HG02970 (cell line): ENCODE measurements around the gene ZNF827.

Experiments
- ATAC-seq: cut with Tn5 transposase; IDR thresholded peaks from one replicate; pipeline ENCODE4 v1.9.1; 2021; ENCODE audit warnings: mild to moderate bottlenecking, moderate library complexity, moderate number of reproducible peaks; ENCODE audit not compliant: unreplicated experiment, low FRiP score

The ZNF827 gene

DNA sequence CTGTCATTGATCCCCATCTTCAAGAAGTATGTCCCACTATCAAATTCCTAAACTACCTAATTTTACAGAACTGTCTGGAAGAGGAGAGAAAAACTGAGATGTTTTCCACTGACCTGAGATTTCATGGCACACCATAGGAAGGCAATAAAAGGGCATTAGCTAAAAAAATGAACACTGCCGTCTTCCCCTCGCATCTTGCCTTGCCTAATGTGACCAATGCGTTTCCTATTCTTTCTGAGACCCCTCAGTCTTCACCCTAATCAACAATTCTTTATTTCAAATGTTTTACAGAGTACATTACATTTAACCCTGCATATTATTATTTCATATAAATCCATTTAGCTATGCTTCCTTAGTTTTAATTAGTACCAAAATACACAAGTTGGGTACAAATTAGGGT is 43.6 kb downstream of the ZNF827 start:
- ATAC-seq = no peak

- ATAC-seq = no peak
These were observed 46.7 kb downstream of the ZNF827 start for GRCh38 chr4:145891958-145892357.

DNA sequence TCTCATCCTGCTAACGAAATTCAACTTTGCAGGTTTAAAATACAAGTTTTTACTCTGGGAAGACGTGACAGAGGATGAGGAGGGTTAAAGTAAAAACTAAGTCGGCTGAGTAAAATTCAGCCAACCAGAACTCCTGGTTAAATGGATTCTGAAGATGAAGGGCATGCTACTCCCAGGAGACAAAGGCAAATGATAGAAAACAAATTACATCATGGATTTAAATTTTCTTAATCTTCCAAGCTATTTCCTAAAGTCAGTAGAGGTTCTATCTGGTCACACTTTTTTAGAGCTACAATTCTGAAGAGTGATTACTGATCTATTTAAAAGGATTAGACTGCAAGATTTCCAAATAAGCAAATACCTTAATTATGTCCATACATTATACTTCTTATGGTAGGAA is 47.9 kb downstream of the ZNF827 start:
- ATAC-seq = no peak

DNA sequence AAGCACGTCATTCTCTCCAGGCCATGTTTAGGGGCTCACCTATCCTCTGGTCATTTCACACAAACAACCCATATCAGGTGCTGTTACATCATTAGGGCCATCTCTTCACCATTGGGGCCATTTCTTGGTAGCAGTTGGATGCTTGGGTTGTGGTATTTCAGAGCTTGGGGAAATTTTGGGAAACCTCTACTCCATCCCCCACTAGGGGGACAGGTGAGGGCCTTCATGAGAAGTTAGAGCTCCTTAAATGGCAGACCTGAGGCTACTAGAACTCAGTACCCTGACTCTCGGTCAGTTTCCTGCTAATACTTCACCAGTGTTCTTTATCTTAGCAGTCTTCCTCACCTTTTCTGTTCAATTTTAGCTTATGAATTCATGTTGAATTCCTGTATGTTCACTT is 50.2 kb downstream of the ZNF827 start:
- ATAC-seq = no peak

- no peak for ATAC-seq
These were observed 51.2 kb downstream of the ZNF827 start for GRCh38 chr4:145887241-145887991.

DNA sequence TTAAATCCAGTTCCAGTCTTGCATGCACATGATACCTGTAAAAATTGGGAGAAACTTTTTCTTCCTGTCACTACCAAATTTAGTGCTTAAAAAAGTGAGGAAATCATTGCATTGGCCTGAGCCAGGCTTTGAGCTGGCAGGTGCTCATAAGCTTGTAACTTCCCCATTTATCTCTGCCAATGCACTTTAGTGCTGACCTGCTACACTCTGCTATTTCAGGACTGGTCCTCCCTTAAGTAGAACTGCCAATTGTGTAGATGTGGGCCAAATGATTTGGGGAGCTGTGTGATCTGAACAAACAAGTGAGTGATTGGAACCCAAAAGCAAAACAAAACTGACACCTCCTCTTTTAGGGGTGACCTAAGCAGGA is 51.8 kb downstream of the ZNF827 start:
- no peak for ATAC-seq

GRCh38 chr4:145885666-145886065 is 53.0 kb downstream of the ZNF827 start:
- ATAC-seq = no peak

GRCh38 chr4:145884775-145885174 is 53.8 kb downstream of the ZNF827 start:
- no peak for ATAC-seq

DNA sequence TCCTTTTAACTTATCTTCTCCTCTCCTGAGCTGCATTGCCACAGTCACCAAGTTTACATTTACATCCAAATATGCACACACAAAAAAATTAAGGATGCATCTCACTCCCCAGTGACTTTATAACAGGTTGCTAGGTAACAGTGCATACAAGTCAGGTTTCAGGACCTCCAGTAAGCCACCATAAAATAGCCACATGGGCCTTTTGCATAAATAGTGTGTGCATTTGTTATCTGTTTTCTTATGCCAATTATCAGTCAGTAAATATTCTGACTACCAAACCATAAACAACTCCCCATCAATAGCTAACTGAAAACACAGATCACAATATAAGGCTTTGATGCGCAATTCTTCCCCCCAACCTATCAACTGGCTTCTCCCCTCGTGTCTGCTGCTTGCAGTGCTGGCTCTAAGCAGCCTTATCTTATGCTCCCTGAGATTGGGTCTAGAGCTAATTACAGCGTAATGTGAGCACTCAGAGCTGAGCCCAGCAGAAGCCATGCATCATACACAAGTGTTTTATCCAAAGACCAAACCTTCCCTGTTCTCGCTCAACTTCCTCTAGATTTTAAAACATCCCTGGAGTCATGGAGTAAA is 55.4 kb downstream of the ZNF827 start:
- ATAC-seq = no peak

DNA sequence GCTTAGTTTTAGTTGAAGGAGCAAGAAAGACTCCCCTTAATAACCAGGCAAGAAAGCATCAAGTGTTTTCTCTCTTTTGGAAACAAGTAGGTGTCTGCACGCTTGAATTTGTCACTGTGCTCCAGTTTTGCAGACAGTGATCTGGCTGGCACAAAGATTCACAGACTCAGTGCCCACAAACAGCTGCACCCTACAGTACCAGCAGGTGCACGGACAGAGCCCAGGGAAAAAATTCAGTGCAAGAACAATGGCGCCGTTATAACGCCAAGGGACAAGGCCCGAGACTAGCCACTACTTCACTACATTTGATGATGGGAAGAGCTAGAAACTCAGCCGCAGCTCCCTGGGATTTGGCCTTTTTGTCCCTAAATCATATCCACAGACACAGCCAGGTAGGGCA is 56.0 kb downstream of the ZNF827 start:
- no peak for ATAC-seq

DNA sequence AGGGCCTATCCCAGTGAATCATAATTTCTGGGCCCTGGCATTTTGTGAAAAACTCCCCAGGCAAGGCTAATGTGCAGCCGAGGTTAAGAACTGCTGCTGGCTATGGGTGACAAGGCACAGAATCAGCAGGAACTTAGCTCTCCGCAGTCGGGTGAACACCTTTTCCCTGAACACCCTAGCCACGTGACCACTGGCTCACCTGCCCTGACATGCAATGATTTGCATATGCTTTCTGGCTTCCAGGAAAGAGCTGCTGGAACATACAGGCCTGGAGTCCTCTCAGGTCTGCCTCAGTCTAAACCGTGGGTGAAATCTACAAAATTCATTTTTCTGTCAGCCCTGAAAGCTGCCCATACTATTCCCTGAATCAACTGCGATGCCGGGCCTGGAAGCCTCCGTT is 56.6 kb downstream of the ZNF827 start:
- no peak for ATAC-seq

DNA sequence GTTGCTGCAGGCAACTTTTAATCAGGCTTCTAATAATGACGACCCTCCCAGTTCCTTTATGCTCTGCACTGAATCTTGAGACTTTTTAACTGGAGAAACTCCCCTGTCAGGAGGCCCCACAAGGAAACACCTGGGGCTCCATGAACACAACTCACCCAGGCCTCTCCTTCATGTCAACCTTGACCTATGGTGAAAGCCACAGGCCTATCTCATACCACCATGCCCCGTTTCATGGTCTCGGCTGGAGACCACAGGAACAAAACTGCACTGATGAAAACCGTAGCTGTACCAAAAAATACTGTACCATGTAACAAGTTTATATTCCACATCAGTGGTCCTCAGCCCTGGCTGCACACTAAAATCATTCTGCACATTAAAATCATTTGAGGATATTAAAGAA is 57.0 kb downstream of the ZNF827 start:
- no peak for ATAC-seq

DNA sequence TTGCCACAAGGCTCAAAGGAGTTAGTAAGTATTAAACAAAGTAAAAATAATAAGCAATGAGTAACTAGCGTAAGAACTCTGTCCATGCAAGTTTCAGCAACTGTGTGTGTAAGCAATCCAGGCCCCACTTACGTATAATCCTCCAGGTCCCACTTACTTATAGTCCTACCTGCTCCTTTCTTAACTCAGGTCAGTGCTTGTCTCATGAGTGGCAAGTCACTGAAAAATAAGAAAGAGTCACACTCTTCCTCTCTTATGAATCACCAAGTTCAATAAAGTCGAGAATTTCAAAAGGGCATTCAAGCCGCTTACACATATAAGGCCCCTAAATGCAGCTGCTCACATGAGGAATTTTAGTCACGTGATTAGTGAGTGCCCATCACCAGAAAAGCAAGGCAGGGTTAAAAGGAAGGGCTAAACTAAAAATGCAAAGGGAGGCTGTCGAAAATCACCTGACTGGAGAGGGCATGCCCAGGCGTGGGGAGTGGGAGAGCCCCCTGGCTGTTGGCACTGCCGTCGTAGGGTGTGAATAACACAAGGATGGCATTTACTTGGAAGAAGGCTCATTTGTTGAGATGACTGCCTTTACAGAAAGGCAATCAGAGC is 58.2 kb downstream of the ZNF827 start:
- no peak for ATAC-seq

DNA sequence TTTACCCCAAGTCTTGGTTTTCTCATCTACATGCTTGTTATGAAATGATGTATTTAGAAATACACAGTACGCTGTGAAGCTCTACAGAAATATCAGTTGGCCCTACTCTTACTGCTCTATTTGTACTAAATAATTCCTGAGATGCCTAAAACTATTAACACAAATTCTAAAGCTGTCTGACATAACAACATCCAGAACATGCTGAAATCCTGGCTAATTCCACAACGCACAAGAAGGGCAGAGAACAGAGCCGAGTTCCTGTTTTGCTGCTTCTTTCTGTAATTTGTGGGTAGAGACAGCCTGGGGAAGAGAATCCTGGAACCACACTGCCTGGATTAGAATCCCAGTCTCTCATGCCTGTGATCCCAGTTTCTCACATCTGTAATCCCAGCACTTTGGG is 59.0 kb downstream of the ZNF827 start:
- no peak for ATAC-seq

DNA sequence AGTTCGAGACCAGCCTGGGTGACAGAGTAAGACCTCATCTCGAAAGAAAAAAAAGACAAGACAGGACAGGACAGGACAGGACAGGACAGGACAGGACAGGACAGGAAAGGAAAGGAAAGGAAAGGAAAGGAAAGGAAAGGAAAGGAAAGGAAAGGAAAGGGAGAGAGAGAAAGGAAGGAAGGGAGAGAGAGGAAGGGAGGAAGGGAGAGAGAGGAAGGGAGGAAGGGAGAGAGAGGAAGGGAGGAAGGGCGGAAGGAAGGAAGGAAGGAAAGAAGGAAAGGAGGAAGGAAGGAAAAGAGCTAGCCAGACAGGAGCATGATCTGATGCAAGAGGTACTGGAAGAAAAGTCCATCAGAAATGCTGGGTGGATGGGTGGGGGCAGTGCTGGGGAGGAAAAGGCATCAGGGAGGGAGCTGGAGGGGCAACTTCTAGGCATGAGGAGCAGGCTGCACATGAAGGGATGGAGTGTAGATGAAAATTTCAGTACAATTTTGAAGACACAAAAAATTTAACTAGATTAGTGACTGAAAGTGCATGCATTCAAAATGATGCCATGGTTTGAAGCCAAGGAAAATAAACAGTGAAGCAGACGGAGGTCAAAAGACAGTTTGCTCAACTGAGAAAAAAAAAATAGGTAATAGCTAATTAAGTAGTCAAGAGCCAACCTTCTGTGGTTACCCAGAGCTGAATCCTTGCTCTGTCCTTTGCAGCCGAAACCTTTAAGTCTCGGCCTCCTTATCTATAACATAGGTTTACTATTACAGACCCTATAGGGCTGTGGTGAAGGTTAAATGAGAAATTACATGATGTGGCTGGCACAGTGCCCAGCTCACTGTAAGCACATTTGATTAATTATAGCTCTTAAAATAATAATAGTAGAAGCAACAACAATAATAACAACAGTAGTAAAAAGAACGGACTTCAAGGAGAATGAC is 59.9 kb downstream of the ZNF827 start:
- ATAC-seq = no peak

DNA sequence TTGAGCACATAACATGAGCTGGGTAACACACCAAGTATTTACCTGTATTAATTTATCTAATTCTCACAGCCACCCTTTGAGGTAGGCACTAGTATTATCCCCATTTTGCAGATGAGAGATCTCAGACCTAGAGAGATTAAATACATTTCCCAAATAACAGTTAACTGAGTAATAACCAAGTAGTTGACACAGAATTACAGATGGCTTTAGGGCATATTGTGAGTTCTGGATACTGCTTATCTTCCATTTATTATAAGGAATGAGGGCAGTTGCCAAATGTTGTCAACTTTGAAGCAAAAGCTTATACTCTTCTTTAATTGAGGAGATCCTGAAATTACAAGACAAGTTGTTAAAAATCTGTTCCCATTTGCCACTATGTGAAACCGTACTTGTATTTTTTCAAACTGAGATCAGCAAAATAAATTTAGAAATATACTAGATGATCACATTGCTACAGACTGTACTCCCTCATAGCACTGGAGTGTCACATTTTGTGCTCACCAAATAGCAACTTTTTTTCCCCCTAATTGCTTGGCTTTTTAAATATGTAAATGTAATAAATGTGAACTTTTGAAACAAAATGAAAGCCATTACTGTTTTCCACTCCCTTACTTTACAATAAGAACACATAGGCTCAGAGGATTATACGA is 62.0 kb downstream of the ZNF827 start:
- no peak for ATAC-seq

DNA sequence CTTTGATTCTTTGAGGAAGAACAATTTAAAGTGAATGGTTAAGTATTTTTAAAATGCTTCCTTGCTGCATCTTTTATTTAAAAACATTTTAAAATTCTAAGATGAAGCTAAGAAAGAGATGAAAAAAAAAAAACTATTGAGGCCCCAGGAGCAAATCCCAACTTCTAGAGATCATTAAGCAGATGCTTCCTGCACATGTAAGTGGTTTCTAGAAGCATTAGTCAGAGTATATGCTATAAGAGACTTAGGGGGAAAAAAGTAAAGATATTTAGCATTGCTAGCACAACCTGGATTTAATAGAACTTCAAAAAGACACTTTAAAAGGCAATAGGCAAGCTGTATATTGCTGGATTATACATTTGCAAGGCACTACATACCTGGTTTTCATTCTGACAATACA is 64.7 kb downstream of the ZNF827 start:
- ATAC-seq = no peak

- no peak for ATAC-seq
These were observed 67.4 kb downstream of the ZNF827 start for GRCh38 chr4:145871209-145871608.

- ATAC-seq = no peak
These were observed 68.2 kb downstream of the ZNF827 start for GRCh38 chr4:145870155-145871020.
